Lower leg skin (tissue), 3 donors: ENCODE results near the gene TMEM123.

Experiments used
- POLR2A ChIP-seq, 2 donors: fragments of 450-650 bp; IDR thresholded peaks; one replicate each; pipeline ENCODE4 v1.6.1; 2016 to 2017; ENCODE audit warnings: antibody characterized with exemption in 2 of 2, mild to moderate bottlenecking in 1 of 2, moderate library complexity in 1 of 2
- TF ChIP-seq, protein P1 (sequence below), 3 donors: fragments of 450-650 bp; IDR thresholded peaks; one replicate each; pipeline ENCODE4 v1.5.1; 2016; ENCODE audit warnings: antibody characterized with exemption in 3 of 3, mild to moderate bottlenecking in 3 of 3, moderate library complexity in 2 of 3

DNA sequence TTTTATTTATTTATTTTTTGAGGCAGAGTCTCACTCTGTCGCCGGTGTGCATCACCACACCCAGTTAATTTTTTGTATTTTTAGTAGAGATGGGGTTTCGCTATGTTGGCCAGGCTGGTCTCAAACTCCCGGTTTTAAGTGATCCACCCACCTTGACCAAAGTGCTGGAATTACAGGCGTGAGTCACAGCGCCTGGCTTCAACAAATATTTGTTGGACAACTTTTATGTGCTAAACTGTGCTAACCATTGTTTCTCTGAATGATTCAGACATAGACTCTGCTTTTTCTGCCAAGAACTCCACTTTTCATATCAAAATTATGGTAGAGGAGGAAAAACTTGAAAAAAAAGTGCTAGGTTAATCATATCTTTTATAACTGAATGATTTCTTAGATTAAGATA, 41.7 kb upstream of the TMEM123 start:
- TF ChIP-seq, protein P1, sequence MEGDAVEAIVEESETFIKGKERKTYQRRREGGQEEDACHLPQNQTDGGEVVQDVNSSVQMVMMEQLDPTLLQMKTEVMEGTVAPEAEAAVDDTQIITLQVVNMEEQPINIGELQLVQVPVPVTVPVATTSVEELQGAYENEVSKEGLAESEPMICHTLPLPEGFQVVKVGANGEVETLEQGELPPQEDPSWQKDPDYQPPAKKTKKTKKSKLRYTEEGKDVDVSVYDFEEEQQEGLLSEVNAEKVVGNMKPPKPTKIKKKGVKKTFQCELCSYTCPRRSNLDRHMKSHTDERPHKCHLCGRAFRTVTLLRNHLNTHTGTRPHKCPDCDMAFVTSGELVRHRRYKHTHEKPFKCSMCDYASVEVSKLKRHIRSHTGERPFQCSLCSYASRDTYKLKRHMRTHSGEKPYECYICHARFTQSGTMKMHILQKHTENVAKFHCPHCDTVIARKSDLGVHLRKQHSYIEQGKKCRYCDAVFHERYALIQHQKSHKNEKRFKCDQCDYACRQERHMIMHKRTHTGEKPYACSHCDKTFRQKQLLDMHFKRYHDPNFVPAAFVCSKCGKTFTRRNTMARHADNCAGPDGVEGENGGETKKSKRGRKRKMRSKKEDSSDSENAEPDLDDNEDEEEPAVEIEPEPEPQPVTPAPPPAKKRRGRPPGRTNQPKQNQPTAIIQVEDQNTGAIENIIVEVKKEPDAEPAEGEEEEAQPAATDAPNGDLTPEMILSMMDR (IDR thresholded peaks at IDR 0.05): no peak
- TF ChIP-seq POLR2A (IDR thresholded peaks at IDR 0.05): no peak
